GM23338 (cell line): ENCODE data around the gene PTPRZ1.

Experiments
- EZH2 ChIP-seq: fragments of 200-600 bp; sonication (generic); IDR thresholded peaks from one replicate; pipeline ENCODE4 v1.8.0; 2017; ENCODE audit warnings: antibody characterized with exemption, mild to moderate bottlenecking, low read depth; ENCODE audit not compliant: unreplicated experiment
- TF ChIP-seq, protein P1 (sequence below), 2 experiments: fragments of 200-600 bp in 1 of 2; sonication (generic) in 1 of 2; conservative IDR thresholded peaks; 2 replicates each; pipeline versions ENCODE4 v1.5.1 to v1.6.1; 2016 to 2017; ENCODE audit warnings: antibody characterized with exemption in 2 of 2, low read depth in 2 of 2, mild to moderate bottlenecking in 2 of 2, moderate library complexity in 1 of 2

DNA sequence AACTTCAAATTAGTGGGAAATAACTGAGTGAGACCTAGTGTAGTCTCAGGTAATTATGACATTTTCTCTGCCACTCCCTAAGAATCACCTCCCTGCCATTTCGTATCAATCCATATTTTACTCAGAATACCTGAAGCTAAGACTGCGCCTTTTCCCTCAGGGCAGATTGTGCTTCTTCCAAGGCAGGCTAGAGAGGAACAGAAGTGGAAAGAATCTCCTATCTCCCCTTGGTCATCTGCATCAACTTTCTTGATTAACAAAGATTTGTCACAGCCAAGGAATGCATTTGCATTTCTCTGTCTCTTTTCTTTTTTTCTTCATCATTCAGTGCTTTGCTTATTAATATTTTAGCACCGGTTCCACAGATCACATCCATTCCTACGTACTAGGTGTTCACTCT is 119.1 kb downstream of the PTPRZ1 start:
- TF ChIP-seq, protein P1, sequence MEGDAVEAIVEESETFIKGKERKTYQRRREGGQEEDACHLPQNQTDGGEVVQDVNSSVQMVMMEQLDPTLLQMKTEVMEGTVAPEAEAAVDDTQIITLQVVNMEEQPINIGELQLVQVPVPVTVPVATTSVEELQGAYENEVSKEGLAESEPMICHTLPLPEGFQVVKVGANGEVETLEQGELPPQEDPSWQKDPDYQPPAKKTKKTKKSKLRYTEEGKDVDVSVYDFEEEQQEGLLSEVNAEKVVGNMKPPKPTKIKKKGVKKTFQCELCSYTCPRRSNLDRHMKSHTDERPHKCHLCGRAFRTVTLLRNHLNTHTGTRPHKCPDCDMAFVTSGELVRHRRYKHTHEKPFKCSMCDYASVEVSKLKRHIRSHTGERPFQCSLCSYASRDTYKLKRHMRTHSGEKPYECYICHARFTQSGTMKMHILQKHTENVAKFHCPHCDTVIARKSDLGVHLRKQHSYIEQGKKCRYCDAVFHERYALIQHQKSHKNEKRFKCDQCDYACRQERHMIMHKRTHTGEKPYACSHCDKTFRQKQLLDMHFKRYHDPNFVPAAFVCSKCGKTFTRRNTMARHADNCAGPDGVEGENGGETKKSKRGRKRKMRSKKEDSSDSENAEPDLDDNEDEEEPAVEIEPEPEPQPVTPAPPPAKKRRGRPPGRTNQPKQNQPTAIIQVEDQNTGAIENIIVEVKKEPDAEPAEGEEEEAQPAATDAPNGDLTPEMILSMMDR (conservative IDR thresholded peaks at IDR 0.05; ENCODE audit: low read depth in 2 of 2): no peak
- no peak for TF ChIP-seq EZH2
